C4-2B (cell line): ENCODE results near the gene PGM1.

Source experiments
- ZFX ChIP-seq: fragments of 450-650 bp; IDR thresholded peaks from 2 replicates; pipeline ENCODE4 v1.6.1; 2017
- TF ChIP-seq, protein P1 (sequence below): fragments of 450-650 bp; conservative IDR thresholded peaks from 2 replicates; pipeline ENCODE4 v1.5.1; 2017; ENCODE audit warnings: mild to moderate bottlenecking

DNA sequence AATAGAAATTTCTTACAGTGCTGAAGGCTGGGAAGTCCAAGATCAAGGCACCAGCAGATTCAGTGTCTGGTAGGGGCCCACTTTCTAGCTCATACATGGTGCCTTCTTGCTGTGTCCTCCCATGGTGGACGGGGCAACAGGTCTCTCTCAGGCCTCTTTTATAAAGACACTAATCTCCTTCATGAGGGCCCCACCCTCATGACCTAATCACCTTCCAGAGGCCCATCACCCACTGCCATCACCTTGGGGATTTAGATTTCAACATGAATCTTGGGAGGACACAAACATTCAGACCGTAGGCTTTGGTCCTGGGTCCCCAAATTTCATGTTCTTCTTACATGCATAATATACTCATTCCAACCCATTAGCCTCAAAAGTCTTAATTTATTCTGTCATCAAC, 71.5 kb downstream of the PGM1 start:
- TF ChIP-seq, protein P1, sequence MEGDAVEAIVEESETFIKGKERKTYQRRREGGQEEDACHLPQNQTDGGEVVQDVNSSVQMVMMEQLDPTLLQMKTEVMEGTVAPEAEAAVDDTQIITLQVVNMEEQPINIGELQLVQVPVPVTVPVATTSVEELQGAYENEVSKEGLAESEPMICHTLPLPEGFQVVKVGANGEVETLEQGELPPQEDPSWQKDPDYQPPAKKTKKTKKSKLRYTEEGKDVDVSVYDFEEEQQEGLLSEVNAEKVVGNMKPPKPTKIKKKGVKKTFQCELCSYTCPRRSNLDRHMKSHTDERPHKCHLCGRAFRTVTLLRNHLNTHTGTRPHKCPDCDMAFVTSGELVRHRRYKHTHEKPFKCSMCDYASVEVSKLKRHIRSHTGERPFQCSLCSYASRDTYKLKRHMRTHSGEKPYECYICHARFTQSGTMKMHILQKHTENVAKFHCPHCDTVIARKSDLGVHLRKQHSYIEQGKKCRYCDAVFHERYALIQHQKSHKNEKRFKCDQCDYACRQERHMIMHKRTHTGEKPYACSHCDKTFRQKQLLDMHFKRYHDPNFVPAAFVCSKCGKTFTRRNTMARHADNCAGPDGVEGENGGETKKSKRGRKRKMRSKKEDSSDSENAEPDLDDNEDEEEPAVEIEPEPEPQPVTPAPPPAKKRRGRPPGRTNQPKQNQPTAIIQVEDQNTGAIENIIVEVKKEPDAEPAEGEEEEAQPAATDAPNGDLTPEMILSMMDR = no peak
- no peak for TF ChIP-seq ZFX
